ENCODE results near the gene ITPR2. TPM values are rescaled to one million over a fixed set of nuclear protein-coding genes. Genes with fewer than 3 reads are reported as not detected.

ITPR2 gene
- total RNA-seq, 1 donor from 2014 or later: 16.3 TPM

DNA sequence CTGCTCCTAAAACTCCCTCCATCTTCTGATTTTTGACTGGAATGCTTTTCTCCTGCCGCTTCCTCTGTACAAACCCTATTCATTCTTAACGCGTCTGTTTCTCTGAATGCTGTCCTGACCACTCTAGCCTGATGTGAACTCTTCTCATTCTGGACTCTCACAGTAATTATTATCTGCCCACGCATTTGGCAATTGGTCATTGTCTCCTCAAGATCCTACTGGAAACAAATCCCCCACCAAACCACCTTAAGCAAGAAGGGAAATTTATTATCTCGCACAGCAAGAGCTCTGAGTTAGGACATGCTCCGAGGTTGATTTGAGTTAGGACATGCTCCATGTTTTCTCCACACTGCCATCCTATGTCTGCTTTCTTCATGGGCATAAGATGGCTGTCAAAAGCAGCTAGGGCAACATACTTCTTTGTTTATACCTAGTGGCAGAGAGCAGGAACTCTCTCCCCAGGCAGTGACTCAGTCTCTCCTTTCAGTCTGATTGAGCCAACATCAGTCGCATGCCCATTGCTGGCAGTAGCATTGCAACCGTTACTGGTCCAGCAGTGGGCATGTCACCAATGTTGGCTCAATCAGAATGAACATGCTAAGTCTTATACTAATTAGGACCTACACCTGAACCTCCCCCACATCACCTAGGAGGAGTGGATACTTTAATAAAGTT is 535.5 kb downstream of the ITPR2 start:
- no peak for DNase-seq (ENCODE audit: low read depth)
- Histone ChIP-seq H3K27me3 (ENCODE audit: control insufficient read depth, insufficient read depth, low read length) (no peaks in the 10 kb centered on the region), H3K4me3 (ENCODE audit: low read depth, low read length) (no peak overlapping the region), H3K36me3 (ENCODE audit: control insufficient read depth, insufficient read depth, low read length) (no peaks in the 10 kb centered on the region)
- TF ChIP-seq CTCF (IDR thresholded peaks at IDR 0.05; ENCODE audit: insufficient read depth, low read length, poor library complexity, severe bottlenecking): no peak

- DNase-seq (ENCODE audit: low read depth): no peak
- Histone ChIP-seq H3K27me3 (ENCODE audit: control insufficient read depth, insufficient read depth, low read length) (no peaks in the 10 kb centered on the region), H3K36me3 (ENCODE audit: control insufficient read depth, insufficient read depth, low read length) (no peaks in the 10 kb centered on the region), H3K4me3 (ENCODE audit: low read depth, low read length) (no peak overlapping the region)
- no peak for TF ChIP-seq CTCF (IDR thresholded peaks at IDR 0.05; ENCODE audit: insufficient read depth, low read length, poor library complexity, severe bottlenecking)
Measured at GRCh38 chr12:26295001-26295400, 538.0 kb downstream of the ITPR2 start.

- no peaks in the 10 kb centered on the region for H3K27me3 ChIP-seq (ENCODE audit: control insufficient read depth, insufficient read depth, low read length)
- TF ChIP-seq CTCF (IDR thresholded peaks at IDR 0.05; ENCODE audit: insufficient read depth, low read length, poor library complexity, severe bottlenecking): no peak
- no peak overlapping the region for H3K4me3 ChIP-seq (ENCODE audit: low read depth, low read length)
- no peaks in the 10 kb centered on the region for H3K36me3 ChIP-seq (ENCODE audit: control insufficient read depth, insufficient read depth, low read length)
- DNase-seq (ENCODE audit: low read depth): peak; percentile 61
Measured at GRCh38 chr12:26293612-26294011, 539.4 kb downstream of the ITPR2 start.

GRCh38 chr12:26292596-26292995 is 540.4 kb downstream of the ITPR2 start:
- no peaks in the 10 kb centered on the region for H3K36me3 ChIP-seq (ENCODE audit: control insufficient read depth, insufficient read depth, low read length)
- no peak overlapping the region for H3K4me3 ChIP-seq (ENCODE audit: low read depth, low read length)

GRCh38 chr12:26290565-26290964 is 542.4 kb downstream of the ITPR2 start:
- no peak for TF ChIP-seq CTCF (IDR thresholded peaks at IDR 0.05; ENCODE audit: insufficient read depth, low read length, poor library complexity, severe bottlenecking)
- Histone ChIP-seq H3K36me3 (ENCODE audit: control insufficient read depth, insufficient read depth, low read length) (no peaks in the 10 kb centered on the region), H3K4me3 (ENCODE audit: low read depth, low read length) (no peak overlapping the region), H3K27me3 (ENCODE audit: control insufficient read depth, insufficient read depth, low read length) (no peaks in the 10 kb centered on the region)
- no peak for DNase-seq (ENCODE audit: low read depth)

More at GRCh38 chr12:26292596-26292995, 540.4 kb downstream of the ITPR2 start:
- no peak for TF ChIP-seq CTCF (IDR thresholded peaks at IDR 0.05; ENCODE audit: insufficient read depth, low read length, poor library complexity, severe bottlenecking)
- DNase-seq (ENCODE audit: low read depth): no peak
- no peaks in the 10 kb centered on the region for H3K27me3 ChIP-seq (ENCODE audit: control insufficient read depth, insufficient read depth, low read length)

Data from kidney epithelial cell (primary cell).